Measurements from ENCODE around the gene ATF7. TPM values are rescaled to one million over a fixed set of nuclear protein-coding genes. Genes with fewer than 3 reads are reported as not detected.

ATF7 gene
- total and polyA plus RNA-seq, 2 of the 13 experiments (the other 11 are each of a cell fraction or from before 2014, with no cell fraction given), result 9.6 to 16.2 TPM

DNA sequence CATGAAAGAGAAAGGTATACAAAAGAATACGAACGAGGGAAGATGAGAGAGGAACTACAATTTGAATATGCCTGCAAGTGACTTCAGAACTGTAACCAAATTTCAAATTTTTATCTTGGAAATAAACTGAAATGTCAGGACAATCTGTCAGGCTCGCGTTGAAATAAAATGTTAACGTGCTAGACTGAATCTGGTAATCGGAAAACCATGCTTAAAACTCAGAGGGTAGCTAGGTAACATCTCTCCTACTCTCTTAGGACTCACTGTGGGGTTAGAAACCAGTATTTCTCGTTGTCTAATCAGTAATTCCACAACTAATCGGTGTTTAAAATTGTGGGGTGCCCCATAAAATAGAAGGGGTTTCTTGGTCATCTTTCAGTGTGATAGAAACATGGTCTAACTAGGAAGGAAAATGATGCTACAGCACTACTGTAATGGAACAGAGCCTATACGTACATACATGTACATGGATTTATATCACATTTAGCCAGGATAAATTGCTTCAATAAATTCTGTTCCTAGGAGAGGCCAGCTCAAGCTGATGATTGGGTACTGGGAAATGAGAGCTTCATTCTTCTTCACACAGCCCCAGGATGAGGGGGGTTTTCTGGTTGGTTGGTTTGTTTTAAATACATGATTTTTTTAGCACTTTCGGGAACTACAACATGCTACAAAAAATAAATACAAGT, 23.9 kb downstream of the ATF7 start:
- no peak overlapping the region for H2AFZ ChIP-seq (ENCODE audit: low read length)
- intact Hi-C loops (cut with micrococcal nuclease; ENCODE audit: unreplicated experiment) (no loop called here), in situ Hi-C loops (cut with HindIII; ENCODE audit: extremely low pct_ligation_motif_present, low pct_unique_long_range_greater_than_20kb) (no loop called here)
- H4K20me1 ChIP-seq (ENCODE audit: insufficient read depth, low read length), result no peaks in the 10 kb centered on the region
- POLR2A ChIA-PET, result no interaction called here
- no peak for FAIRE-seq
- no peak overlapping the region for H3K4me2 ChIP-seq (ENCODE audit: low read depth, low read length)
- no peaks in the 10 kb centered on the region for H3K9me3 ChIP-seq (ENCODE audit: low read length)
- no peak overlapping the region for H3K27ac ChIP-seq (ENCODE audit: extremely low read length, insufficient read depth, low read length)
- H3K36me3 ChIP-seq (replicated peaks in 1 of 2; ENCODE audit: control insufficient read depth in 1 of 2, insufficient read depth in 2 of 2, low read length in 2 of 2), result peaks cover 0 to 13% of the 10 kb centered on the region in 2 experiments; a peak in 2 of 5 replicates
- DNase-seq (ENCODE audit: low spot score), result no peak
- H3K4me3 ChIP-seq (replicated peaks in 1 of 3; ENCODE audit: insufficient read depth in 1 of 3, low read depth in 2 of 3, low read length in 3 of 3), result no peak overlapping the region
- H3K79me2 ChIP-seq (ENCODE audit: insufficient read depth, low read length), result peaks cover 11% of the 10 kb centered on the region
- H3K9ac ChIP-seq (ENCODE audit: insufficient read depth, low read depth, low read length), result no peak overlapping the region
- TF ChIP-seq SKI (IDR thresholded peaks at IDR 0.05; ENCODE audit: partially characterized antibody) (no peak), TARDBP (CRISPR knock-in tag; IDR thresholded peaks at IDR 0.05) (no peak), SIN3B (IDR thresholded peaks at IDR 0.05; ENCODE audit: low read length) (no peak), NFYB (CRISPR knock-in tag; IDR thresholded peaks at IDR 0.05) (no peak)
- TF ChIP-seq, protein P1, sequence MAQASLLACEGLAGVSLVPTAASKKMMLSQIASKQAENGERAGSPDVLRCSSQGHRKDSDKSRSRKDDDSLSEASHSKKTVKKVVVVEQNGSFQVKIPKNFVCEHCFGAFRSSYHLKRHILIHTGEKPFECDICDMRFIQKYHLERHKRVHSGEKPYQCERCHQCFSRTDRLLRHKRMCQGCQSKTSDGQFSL (CRISPR knock-in tag; IDR thresholded peaks at IDR 0.05), result no peak
- 95% methylated on average over 10 of the region's 10 CpGs for WGBS (ENCODE audit: low lambda C conversion rate)
- ATAC-seq, result no peak
- CTCF ChIA-PET (ENCODE audit: low intra/inter-chr PET ratio, low total read pairs), result no interaction called here
- no peaks in the 10 kb centered on the region for H3K4me1 ChIP-seq (ENCODE audit: insufficient read depth, low read length)
- no TSS peak for BruUV-seq (replicated peaks)
- H3K27me3 ChIP-seq (ENCODE audit: control insufficient read depth in 1 of 2, insufficient read depth in 2 of 2, low read length in 2 of 2), result no peaks in the 10 kb centered on the region

DNA sequence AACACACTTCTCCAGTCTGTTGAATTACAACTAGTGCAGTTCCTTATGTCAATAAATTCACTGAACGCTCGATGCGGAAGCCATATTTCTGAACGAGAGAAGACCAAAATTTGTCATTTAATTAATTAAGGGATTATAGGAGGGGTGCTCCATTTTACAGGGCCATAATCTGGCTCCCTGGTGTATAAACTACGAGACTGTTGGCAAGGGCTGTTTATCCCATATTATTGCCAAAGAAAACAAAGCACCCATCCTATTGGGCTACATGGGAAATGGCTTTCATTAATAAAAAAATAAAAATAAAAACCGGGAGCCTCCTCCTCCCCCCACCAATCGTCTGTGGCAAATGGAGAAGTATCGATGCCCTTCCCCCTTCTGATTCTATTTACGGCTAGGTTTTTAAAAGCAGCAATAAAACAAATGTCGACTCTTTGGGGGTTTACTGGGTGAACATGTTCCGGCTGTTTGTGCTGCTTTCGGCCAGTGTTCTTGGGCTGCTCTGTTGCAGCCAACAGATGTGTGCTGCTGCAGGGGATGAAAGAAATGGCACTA, 24.8 kb downstream of the ATF7 start:
- H3K4me2 ChIP-seq (ENCODE audit: low read depth, low read length), result no peak overlapping the region
- H3K4me1 ChIP-seq (ENCODE audit: insufficient read depth, low read length), result no peaks in the 10 kb centered on the region
- DNase-seq (ENCODE audit: low spot score) (no peak), ATAC-seq (no peak), FAIRE-seq (no peak)
- H3K9me3 ChIP-seq (ENCODE audit: low read length), result no peaks in the 10 kb centered on the region
- no peak overlapping the region for H3K27ac ChIP-seq (ENCODE audit: extremely low read length, insufficient read depth, low read length)
- H3K79me2 ChIP-seq (ENCODE audit: insufficient read depth, low read length), result peaks cover 11% of the 10 kb centered on the region
- no peak overlapping the region for H3K4me3 ChIP-seq (replicated peaks in 1 of 3; ENCODE audit: insufficient read depth in 1 of 3, low read depth in 2 of 3, low read length in 3 of 3)
- H4K20me1 ChIP-seq (ENCODE audit: insufficient read depth, low read length), result no peaks in the 10 kb centered on the region
- 96% methylated on average over 12 of the region's 12 CpGs for WGBS (ENCODE audit: low lambda C conversion rate)
- H3K36me3 ChIP-seq (replicated peaks in 1 of 2; ENCODE audit: control insufficient read depth in 1 of 2, insufficient read depth in 2 of 2, low read length in 2 of 2), result peaks cover 0 to 13% of the 10 kb centered on the region in 2 experiments; a peak in 2 of 5 replicates
- H3K9ac ChIP-seq (ENCODE audit: insufficient read depth, low read depth, low read length), result no peak overlapping the region
- no peaks in the 10 kb centered on the region for H3K27me3 ChIP-seq (ENCODE audit: control insufficient read depth in 1 of 2, insufficient read depth in 2 of 2, low read length in 2 of 2)
- H2AFZ ChIP-seq (ENCODE audit: low read length), result no peak overlapping the region
- POLR2A ChIA-PET, result no interaction called here
- CTCF ChIA-PET (ENCODE audit: low intra/inter-chr PET ratio, low total read pairs), result no interaction called here
- in situ Hi-C loops (cut with HindIII; ENCODE audit: extremely low pct_ligation_motif_present, low pct_unique_long_range_greater_than_20kb) (no loop called here), intact Hi-C loops (cut with micrococcal nuclease; ENCODE audit: unreplicated experiment) (no loop called here)
- BruUV-seq (replicated peaks), result no TSS peak
- TF ChIP-seq, protein P2, sequence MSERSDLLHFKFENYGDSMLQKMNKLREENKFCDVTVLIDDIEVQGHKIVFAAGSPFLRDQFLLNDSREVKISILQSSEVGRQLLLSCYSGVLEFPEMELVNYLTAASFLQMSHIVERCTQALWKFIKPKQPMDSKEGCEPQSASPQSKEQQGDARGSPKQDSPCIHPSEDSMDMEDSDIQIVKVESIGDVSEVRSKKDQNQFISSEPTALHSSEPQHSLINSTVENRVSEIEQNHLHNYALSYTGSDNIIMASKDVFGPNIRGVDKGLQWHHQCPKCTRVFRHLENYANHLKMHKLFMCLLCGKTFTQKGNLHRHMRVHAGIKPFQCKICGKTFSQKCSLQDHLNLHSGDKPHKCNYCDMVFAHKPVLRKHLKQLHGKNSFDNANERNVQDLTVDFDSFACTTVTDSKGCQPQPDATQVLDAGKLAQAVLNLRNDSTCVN (CRISPR knock-in tag; IDR thresholded peaks at IDR 0.05; ENCODE audit: borderline replicate concordance), result no peak
- TF ChIP-seq ZNF354B (CRISPR knock-in tag; IDR thresholded peaks at IDR 0.05) (no peak), POLR2AphosphoS5 (IDR thresholded peaks at IDR 0.05; ENCODE audit: low read depth, low read length) (no peak), ZKSCAN8 (CRISPR knock-in tag; IDR thresholded peaks at IDR 0.05; ENCODE audit: borderline replicate concordance) (no peak), CBFB (CRISPR knock-in tag; IDR thresholded peaks at IDR 0.05) (no peak), NFE2L1 (CRISPR knock-in tag; IDR thresholded peaks at IDR 0.05; ENCODE audit: borderline replicate concordance) (no peak), RBAK (CRISPR knock-in tag; IDR thresholded peaks at IDR 0.05) (no peak), ZNF766 (CRISPR knock-in tag; IDR thresholded peaks at IDR 0.05; ENCODE audit: borderline replicate concordance) (no peak), SAP130 (CRISPR knock-in tag; IDR thresholded peaks at IDR 0.05; ENCODE audit: low read depth) (no peak)
- TF ChIP-seq, protein P3, sequence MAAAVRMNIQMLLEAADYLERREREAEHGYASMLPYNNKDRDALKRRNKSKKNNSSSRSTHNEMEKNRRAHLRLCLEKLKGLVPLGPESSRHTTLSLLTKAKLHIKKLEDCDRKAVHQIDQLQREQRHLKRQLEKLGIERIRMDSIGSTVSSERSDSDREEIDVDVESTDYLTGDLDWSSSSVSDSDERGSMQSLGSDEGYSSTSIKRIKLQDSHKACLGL (CRISPR knock-in tag; IDR thresholded peaks at IDR 0.05), result no peak

Measured in HepG2 (cell line).